ENCODE results near the gene ABCA2. TPM values are rescaled to one million over a fixed set of nuclear protein-coding genes. Genes with fewer than 3 reads are reported as not detected.
"Not testable (repeated sequence)": the region's sequence is repeated elsewhere in the genome, so short reads cannot be mapped to it uniquely, and the experiment has no call there.

The ABCA2 gene
- total and polyA plus RNA-seq, 4 donors, result 9.0 to 60.0 (median 37.7) TPM

DNA sequence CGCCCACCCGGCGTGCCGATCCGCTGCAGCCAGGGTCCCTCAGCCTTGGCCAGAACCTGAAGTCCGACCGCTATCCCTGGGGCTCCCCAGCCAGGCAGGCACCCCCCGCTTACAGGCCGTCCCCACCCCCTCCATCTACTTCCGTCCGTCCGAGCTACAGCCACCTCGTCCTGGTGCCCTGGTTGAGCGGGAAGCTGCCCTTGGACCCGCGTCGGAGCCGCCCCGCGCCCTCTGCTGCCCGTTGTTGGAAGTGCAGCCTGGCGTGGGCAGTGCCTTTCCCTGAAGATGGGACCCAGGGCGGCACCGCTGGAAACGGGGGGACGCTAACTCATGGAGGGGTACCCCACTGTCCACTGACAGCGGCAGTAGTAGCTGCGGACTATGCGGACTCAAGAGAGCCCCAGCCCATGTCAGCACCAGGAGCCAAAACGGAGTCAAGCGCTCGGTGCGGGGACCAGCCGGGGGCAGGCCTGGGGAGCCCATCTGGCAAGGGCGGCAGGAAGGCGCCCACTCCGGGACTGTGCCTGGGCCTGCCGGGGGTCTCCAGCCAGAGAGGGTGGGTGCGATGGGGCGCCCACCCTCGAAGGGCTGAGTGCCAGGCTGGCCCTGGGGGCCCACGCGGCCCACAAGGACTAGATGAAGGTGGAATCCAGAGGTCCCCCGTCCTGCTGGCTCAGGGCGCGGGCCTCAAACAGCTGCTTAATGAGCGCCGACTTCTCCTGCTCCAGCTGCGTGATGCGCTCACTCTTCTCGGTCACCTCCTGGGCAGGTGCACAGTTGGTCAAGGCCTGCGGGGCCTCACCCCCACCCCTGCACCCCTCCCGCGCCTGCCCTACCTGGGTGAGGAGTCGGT is 36.2 kb upstream of the ABCA2 start:
- no peak overlapping the region for H3K4me3 ChIP-seq (ENCODE audit: low read length in 2 of 2)
- H3K9me3 ChIP-seq (ENCODE audit: control insufficient read depth, low read length), result no peaks in the 10 kb centered on the region
- intact Hi-C loops (cut with DNase I), result loop anchor here (10.0 kb wide), 1 partner anchor 279 kb away; no protein-coding TSS in a partner anchor
- H3K27me3 ChIP-seq (ENCODE audit: control insufficient read depth in 1 of 2, insufficient read depth in 2 of 2, low read length in 1 of 2), result no peaks in the 10 kb centered on the region
- peak in 1 of 2 donors; percentile 91 for DNase-seq
- H3K4me1 ChIP-seq (ENCODE audit: control insufficient read depth in 1 of 2, insufficient read depth in 2 of 2, low read length in 2 of 2), result no peaks in the 10 kb centered on the region
- H3K27ac ChIP-seq (ENCODE audit: low read depth in 1 of 2, low read length in 2 of 2), result no peak overlapping the region
- WGBS, 2 donors, result 45 to 49% methylated on average over 49 to 55 of the region's 55 CpGs
- ATAC-seq (ENCODE audit: low FRiP score), result peak; percentile 80
- H3K36me3 ChIP-seq (ENCODE audit: control insufficient read depth in 1 of 2, insufficient read depth in 2 of 2, low read length in 1 of 2), result no peaks in the 10 kb centered on the region

DNA sequence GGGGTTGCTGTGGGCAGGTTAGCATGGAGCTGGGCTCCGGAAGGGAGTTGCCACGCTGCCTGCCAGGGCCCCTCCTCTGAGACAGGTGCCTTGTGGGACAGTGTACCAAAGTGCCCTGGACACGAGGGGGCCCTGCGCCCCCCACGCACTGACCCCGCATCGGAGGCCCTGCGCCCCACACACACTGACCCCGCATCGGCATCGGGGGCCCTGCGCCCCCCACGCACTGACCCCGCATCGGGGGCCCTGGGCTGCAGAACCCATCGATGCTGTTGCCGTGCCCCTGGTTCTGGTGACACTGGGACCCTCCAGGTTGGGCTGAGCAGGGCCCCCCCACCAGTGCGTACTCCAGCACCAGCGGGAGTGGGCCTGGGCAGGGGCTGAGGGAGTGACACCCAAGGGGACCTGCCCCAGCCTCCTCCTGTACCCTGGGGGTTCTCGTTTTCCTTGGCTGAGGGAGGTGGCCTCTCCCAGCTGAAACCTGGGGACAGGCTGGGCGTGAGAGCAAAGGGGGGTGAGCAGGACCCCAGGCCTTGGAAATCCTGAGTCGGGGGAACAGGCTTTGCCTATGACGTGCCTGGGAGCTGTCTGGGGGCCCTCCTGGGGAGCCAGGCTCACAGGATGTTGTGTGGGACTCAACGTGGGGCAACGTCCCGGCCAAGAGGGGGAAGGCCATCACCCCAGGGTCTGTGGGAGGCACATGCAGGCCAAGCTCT is 35.4 kb upstream of the ABCA2 start:
- H3K9me3 ChIP-seq (ENCODE audit: control insufficient read depth, low read length), result no peaks in the 10 kb centered on the region
- no peaks in the 10 kb centered on the region for H3K4me1 ChIP-seq (ENCODE audit: control insufficient read depth in 1 of 2, insufficient read depth in 2 of 2, low read length in 2 of 2)
- DNase-seq (no peak), ATAC-seq (ENCODE audit: low FRiP score) (no peak)
- 83 to 92% methylated on average over 23 to 26 of the region's 26 CpGs for WGBS, 2 donors
- no peak overlapping the region for H3K4me3 ChIP-seq (ENCODE audit: low read length in 2 of 2)
- no peaks in the 10 kb centered on the region for H3K36me3 ChIP-seq (ENCODE audit: control insufficient read depth in 1 of 2, insufficient read depth in 2 of 2, low read length in 1 of 2)
- intact Hi-C loops (cut with DNase I), result loop anchor here (10.0 kb wide), 1 partner anchor 279 kb away; no protein-coding TSS in a partner anchor
- H3K27me3 ChIP-seq (ENCODE audit: control insufficient read depth in 1 of 2, insufficient read depth in 2 of 2, low read length in 1 of 2), result no peaks in the 10 kb centered on the region
- H3K27ac ChIP-seq (ENCODE audit: low read depth in 1 of 2, low read length in 2 of 2), result no peak overlapping the region

DNA sequence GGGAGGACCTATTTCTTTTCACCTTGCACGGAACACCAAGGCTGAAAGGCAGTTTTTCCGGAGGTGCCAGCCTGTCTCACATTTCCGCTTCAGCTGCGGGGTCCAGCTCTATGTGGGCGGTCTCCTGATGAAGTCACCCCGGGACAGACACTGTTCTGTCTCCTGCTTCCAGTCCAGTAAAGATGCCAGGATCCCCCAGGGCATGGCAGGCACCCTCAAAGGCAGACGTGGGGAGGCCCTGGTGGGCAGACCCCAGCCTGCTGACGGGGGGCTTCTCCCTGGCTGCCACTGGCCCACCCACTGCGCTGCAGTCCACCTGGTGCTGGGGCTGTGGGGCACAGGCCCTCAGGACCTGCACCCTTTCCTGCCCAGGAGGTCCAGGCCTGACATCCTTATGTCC is 34.8 kb upstream of the ABCA2 start:
- not testable (repeated sequence) for H3K27me3 ChIP-seq (ENCODE audit: control insufficient read depth in 1 of 2, insufficient read depth in 2 of 2, low read length in 1 of 2); H3K4me3 ChIP-seq (ENCODE audit: low read length in 2 of 2); H3K27ac ChIP-seq (ENCODE audit: low read depth in 1 of 2, low read length in 2 of 2); ATAC-seq (ENCODE audit: low FRiP score); DNase-seq; H3K9me3 ChIP-seq (ENCODE audit: control insufficient read depth, low read length); H3K4me1 ChIP-seq (ENCODE audit: control insufficient read depth in 1 of 2, insufficient read depth in 2 of 2, low read length in 2 of 2); H3K36me3 ChIP-seq (ENCODE audit: control insufficient read depth in 1 of 2, insufficient read depth in 2 of 2, low read length in 1 of 2)
- intact Hi-C loops (cut with DNase I), result loop anchor here (10.0 kb wide), 1 partner anchor 278 kb away; no protein-coding TSS in a partner anchor
- WGBS, 2 donors, result 93 to 97% methylated on average over 4 to 9 of the region's 9 CpGs

DNA sequence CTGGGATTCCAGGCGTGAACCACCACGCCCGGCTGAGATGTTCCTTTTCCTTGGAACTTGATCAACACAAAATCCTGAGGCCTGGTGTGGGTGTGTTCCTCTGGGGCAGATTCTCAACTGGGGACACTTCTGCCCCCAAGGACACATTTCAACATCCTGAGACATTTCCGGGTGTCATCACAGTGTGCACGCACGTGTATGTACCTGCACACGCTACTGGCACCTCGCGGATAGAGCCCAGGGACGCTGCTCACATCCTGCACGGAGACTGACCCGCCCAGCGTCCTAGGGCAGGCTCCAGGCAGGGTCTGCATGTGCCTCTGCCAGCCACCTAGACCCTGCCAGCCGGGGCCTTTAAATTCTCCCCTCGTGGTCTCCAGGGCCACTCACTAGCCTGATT is 34.3 kb upstream of the ABCA2 start:
- no peak for DNase-seq
- H3K4me1 ChIP-seq (ENCODE audit: control insufficient read depth in 1 of 2, insufficient read depth in 2 of 2, low read length in 2 of 2), result no peaks in the 10 kb centered on the region
- no peak for ATAC-seq (ENCODE audit: low FRiP score)
- H3K4me3 ChIP-seq (ENCODE audit: low read length in 2 of 2), result no peak overlapping the region
- 92 to 94% methylated on average over 15 of the region's 15 CpGs for WGBS, 2 donors
- intact Hi-C loops (cut with DNase I), result loop anchor here (10.0 kb wide), 1 partner anchor 278 kb away; no protein-coding TSS in a partner anchor
- H3K27ac ChIP-seq (ENCODE audit: low read depth in 1 of 2, low read length in 2 of 2), result no peak overlapping the region
- H3K36me3 ChIP-seq (ENCODE audit: control insufficient read depth in 1 of 2, insufficient read depth in 2 of 2, low read length in 1 of 2), result no peaks in the 10 kb centered on the region
- H3K9me3 ChIP-seq (ENCODE audit: control insufficient read depth, low read length), result no peaks in the 10 kb centered on the region
- no peaks in the 10 kb centered on the region for H3K27me3 ChIP-seq (ENCODE audit: control insufficient read depth in 1 of 2, insufficient read depth in 2 of 2, low read length in 1 of 2)

DNA sequence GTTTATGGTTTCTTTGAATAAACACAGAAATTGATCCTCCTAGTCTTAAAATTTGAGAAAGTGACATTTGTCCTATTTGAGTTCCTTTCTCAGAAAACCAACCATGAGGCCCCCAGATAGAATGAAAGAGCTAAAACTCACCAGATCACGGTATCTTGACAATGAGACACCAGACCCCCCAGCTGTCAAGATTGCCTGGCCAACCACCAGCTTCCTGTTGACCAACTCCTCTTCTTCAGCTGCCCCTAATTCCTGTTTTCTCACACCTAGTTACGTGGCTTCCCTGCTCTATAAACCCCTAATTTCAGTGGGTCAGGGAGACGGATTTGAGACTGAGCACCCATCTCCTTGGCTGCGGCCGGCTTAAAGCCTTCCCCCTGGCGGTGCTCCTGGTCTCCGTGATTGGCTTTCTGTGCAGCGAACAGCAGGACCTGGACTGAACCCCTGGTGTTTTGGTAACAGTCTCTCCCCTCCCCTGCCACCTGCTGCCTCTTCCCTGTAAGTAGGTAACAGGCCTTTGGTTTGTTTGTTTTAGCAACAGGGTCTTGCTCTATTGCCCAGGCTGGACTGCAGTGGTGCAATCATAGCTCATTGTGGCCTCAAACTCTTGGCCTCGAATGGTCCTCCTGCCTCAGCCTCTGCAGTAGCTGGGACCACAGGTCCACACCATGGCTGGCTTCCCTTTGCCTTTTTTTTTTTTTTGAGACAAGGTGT is 30.6 kb upstream of the ABCA2 start:
- intact Hi-C loops (cut with DNase I), result no loop called here
- no peaks in the 10 kb centered on the region for H3K36me3 ChIP-seq (ENCODE audit: control insufficient read depth in 1 of 2, insufficient read depth in 2 of 2, low read length in 1 of 2)
- 90 to 92% methylated on average over 9 of the region's 9 CpGs for WGBS, 2 donors
- no peak for ATAC-seq (ENCODE audit: low FRiP score)
- H3K27ac ChIP-seq (ENCODE audit: low read depth in 1 of 2, low read length in 2 of 2), result no peak overlapping the region
- no peak overlapping the region for H3K4me3 ChIP-seq (ENCODE audit: low read length in 2 of 2)
- no peaks in the 10 kb centered on the region for H3K9me3 ChIP-seq (ENCODE audit: control insufficient read depth, low read length)
- H3K4me1 ChIP-seq (ENCODE audit: control insufficient read depth in 1 of 2, insufficient read depth in 2 of 2, low read length in 2 of 2), result no peaks in the 10 kb centered on the region
- DNase-seq, result no peak
- no peaks in the 10 kb centered on the region for H3K27me3 ChIP-seq (ENCODE audit: control insufficient read depth in 1 of 2, insufficient read depth in 2 of 2, low read length in 1 of 2)

DNA sequence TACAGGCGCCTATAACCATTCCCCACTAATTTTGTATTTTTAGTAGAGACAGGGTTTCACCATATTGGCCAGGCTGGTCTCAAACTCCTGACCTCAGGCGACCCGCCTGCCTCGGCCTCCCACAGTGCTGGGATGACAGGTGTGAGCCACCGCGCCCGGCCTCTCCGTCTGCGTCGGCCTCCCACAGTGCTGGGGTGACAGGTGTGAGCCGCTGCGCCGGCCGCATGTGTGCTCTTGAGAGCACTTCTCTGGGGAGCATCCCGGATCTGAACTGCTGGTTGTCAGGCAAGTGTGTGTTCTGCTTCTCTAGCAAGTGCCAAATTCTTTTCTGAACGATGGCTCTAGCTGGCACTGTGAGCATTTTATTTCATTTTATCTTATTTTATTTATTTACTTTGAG is 29.5 kb upstream of the ABCA2 start:
- H3K4me1 ChIP-seq (ENCODE audit: control insufficient read depth in 1 of 2, insufficient read depth in 2 of 2, low read length in 2 of 2), result no peaks in the 10 kb centered on the region
- no peaks in the 10 kb centered on the region for H3K9me3 ChIP-seq (ENCODE audit: control insufficient read depth, low read length)
- no peaks in the 10 kb centered on the region for H3K36me3 ChIP-seq (ENCODE audit: control insufficient read depth in 1 of 2, insufficient read depth in 2 of 2, low read length in 1 of 2)
- ATAC-seq (ENCODE audit: low FRiP score) (no peak), DNase-seq (no peak)
- intact Hi-C loops (cut with DNase I), result no loop called here
- 72 to 74% methylated on average over 16 of the region's 16 CpGs for whole genome bisulfite sequencing, 2 donors
- H3K27ac ChIP-seq (ENCODE audit: low read depth in 1 of 2, low read length in 2 of 2), result no peak overlapping the region
- H3K27me3 ChIP-seq (ENCODE audit: control insufficient read depth in 1 of 2, insufficient read depth in 2 of 2, low read length in 1 of 2), result no peaks in the 10 kb centered on the region
- no peak overlapping the region for H3K4me3 ChIP-seq (ENCODE audit: low read length in 2 of 2)

DNA sequence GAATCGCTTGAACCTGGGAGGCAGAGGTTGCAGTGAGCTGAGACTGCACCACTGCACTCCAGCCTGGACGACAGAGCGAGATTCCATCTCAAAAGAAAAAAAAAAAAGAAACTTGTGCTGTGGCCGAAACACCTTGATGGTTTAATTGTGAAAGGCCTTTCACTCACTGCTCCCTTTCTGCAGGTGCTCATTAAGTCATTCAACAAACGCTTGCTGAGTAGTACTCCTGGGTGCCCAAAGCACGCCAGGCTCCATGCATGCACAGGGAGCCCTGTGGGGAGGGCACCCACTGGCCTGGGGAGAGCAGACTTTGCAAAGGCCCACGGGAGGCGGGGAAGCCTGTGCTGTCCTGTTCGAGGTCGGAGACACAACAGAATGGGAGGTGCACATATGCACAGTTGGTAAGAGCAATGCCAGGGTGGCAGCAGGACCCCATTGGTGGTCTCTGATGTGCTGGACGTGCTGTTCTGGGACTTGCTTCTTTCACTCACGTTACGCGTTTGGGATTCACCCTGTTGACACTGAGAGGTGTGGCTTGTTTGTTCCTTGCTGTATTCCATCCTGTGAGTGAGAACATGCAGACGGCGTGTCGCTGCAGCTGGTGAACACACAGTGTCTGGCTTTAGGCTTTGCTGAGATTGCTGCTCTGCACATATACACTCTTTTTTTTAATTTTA is 28.8 kb upstream of the ABCA2 start:
- no peak overlapping the region for H3K4me3 ChIP-seq (ENCODE audit: low read length in 2 of 2)
- H3K4me1 ChIP-seq (ENCODE audit: control insufficient read depth in 1 of 2, insufficient read depth in 2 of 2, low read length in 2 of 2), result no peaks in the 10 kb centered on the region
- H3K9me3 ChIP-seq (ENCODE audit: control insufficient read depth, low read length), result no peaks in the 10 kb centered on the region
- ATAC-seq (ENCODE audit: low FRiP score), result no peak
- H3K36me3 ChIP-seq (ENCODE audit: control insufficient read depth in 1 of 2, insufficient read depth in 2 of 2, low read length in 1 of 2), result no peaks in the 10 kb centered on the region
- intact Hi-C loops (cut with DNase I), result no loop called here
- no peak for DNase-seq
- no peak overlapping the region for H3K27ac ChIP-seq (ENCODE audit: low read depth in 1 of 2, low read length in 2 of 2)
- H3K27me3 ChIP-seq (ENCODE audit: control insufficient read depth in 1 of 2, insufficient read depth in 2 of 2, low read length in 1 of 2), result no peaks in the 10 kb centered on the region
- WGBS, 2 donors, result 86 to 87% methylated on average over 17 of the region's 17 CpGs
